Retina (tissue), 1 donor: Measurements from ENCODE around the gene TRAPPC5.

Experiments used
- DNase-seq: peaks from one replicate; pipeline ENCODE4 v3.0.0-alpha.2; 2016

TRAPPC5 gene

GRCh38 chr19:7646426-7646700 lies 34.3 kb upstream of the TRAPPC5 start:
- no peak for DNase-seq

- DNase-seq = no peak
Observed at GRCh38 chr19:7647156-7647555, 33.5 kb upstream of the TRAPPC5 start.

GRCh38 chr19:7648265-7649014 lies 32.2 kb upstream of the TRAPPC5 start:
- DNase-seq = no peak

GRCh38 chr19:7650148-7650547 lies 30.5 kb upstream of the TRAPPC5 start:
- DNase-seq = no peak

- DNase-seq = peak; percentile 93
Observed at GRCh38 chr19:7652061-7652641, 28.5 kb upstream of the TRAPPC5 start.

- no peak for DNase-seq
Observed at GRCh38 chr19:7654401-7654800, 26.2 kb upstream of the TRAPPC5 start.

GRCh38 chr19:7655581-7655980 lies 25.1 kb upstream of the TRAPPC5 start:
- no peak for DNase-seq

- DNase-seq = no peak
Observed at GRCh38 chr19:7657131-7657751, 23.4 kb upstream of the TRAPPC5 start.

GRCh38 chr19:7658219-7658686 lies 22.4 kb upstream of the TRAPPC5 start:
- DNase-seq = no peak

GRCh38 chr19:7661744-7662538 lies 18.7 kb upstream of the TRAPPC5 start:
- DNase-seq = no peak

GRCh38 chr19:7662657-7663056 lies 18.0 kb upstream of the TRAPPC5 start:
- DNase-seq = no peak

GRCh38 chr19:7663706-7664105 lies 16.9 kb upstream of the TRAPPC5 start:
- DNase-seq = no peak

GRCh38 chr19:7665076-7665475 lies 15.6 kb upstream of the TRAPPC5 start:
- no peak for DNase-seq

GRCh38 chr19:7668842-7669241 lies 11.8 kb upstream of the TRAPPC5 start, which contains the start of gene RETN:
TSS of gene RETN (plus strand) at chr19:7669049. CDS start at chr19:7669327, 278 bp downstream.
- no peak for DNase-seq

- DNase-seq = no peak
Observed at GRCh38 chr19:7669641-7670040, 11.0 kb upstream of the TRAPPC5 start.

- DNase-seq = peak; percentile 79
Observed at GRCh38 chr19:7670150-7670783, 10.4 kb upstream of the TRAPPC5 start.

GRCh38 chr19:7670790-7671189 lies 9.8 kb upstream of the TRAPPC5 start:
- no peak for DNase-seq

GRCh38 chr19:7672522-7672921 lies 8.1 kb upstream of the TRAPPC5 start:
- no peak for DNase-seq

GRCh38 chr19:7674010-7675005 lies 6.3 kb upstream of the TRAPPC5 start:
- DNase-seq = peak; percentile 64

- DNase-seq = no peak
Observed at GRCh38 chr19:7676376-7676775, 4.3 kb upstream of the TRAPPC5 start.

GRCh38 chr19:7676854-7677253 lies 3.8 kb upstream of the TRAPPC5 start, which contains the start of gene MCEMP1:
TSS of gene MCEMP1 (plus strand) at chr19:7677090. CDS start at chr19:7677121, 31 bp downstream.
- DNase-seq = no peak
